PC-3 (cell line): ENCODE results near the gene OR2AK2. TPM values are rescaled to one million over a fixed set of nuclear protein-coding genes. Genes with fewer than 3 reads are reported as not detected.
A peak's percentile ranks its signal among the peaks of the same experiment; 100 is the strongest.

Experiments
- ATAC-seq: fragments of 200-7000 bp; cut with Tn5 transposase; 2 replicates; pipeline ENCODE4 v1.9.1; 2020; ENCODE audit warnings: mild to moderate bottlenecking, moderate library complexity
- BruUV-seq: library from RNA; stranded (reverse); fragments of 400-500 nt; replicated peaks from 2 replicates; lab custom pipeline; 2021; lab: Mats Ljungman, UMichigan
- CTCF ChIA-PET: fragments of 300-600 bp; sonication (Branson Sonifier 250); formaldehyde crosslinking; loops from one replicate; lab custom pipeline; 2022; ENCODE audit warnings: antibody characterized with exemption; lab: Charles Lee
- POLR2A ChIA-PET: fragments of 300-600 bp; sonication (Branson Sonifier 250); formaldehyde crosslinking; loops from one replicate; lab custom pipeline; 2022; ENCODE audit warnings: antibody characterized with exemption; ENCODE audit not compliant: unreplicated experiment; lab: Charles Lee
- DNase-seq: peaks from one replicate; pipeline ENCODE4 v3.0.0-alpha.2; 2015
- H2AFZ ChIP-seq: fragments of 300-600 bp; sonication (generic); 2 replicates; pipeline ENCODE4 v1.6.0; 2016; ENCODE audit warnings: antibody characterized with exemption, low read length
- H3F3A ChIP-seq: fragments of 300-600 bp; sonication (generic); one replicate; pipeline ENCODE4 v1.6.0; 2017; ENCODE audit warnings: antibody characterized with exemption, low read length, control low read depth, mild to moderate bottlenecking; ENCODE audit not compliant: unreplicated experiment
- H3K27ac ChIP-seq: fragments of 300-600 bp; sonication (generic); 2 replicates; pipeline ENCODE4 v1.5.1; 2016; ENCODE audit warnings: mild to moderate bottlenecking, low read length
- H3K27me3 ChIP-seq: fragments of 300-600 bp; sonication (generic); 2 replicates; pipeline ENCODE4 v1.6.1; 2016; ENCODE audit warnings: low read length, mixed read lengths
- H3K36me3 ChIP-seq: fragments of 300-600 bp; sonication (generic); 2 replicates; pipeline ENCODE4 v1.6.1; 2016; ENCODE audit warnings: low read depth, mixed run types, low read length, mixed read lengths
- H3K4me1 ChIP-seq: fragments of 300-600 bp; sonication (generic); 2 replicates; pipeline ENCODE4 v1.5.1; 2016; ENCODE audit warnings: low read length; ENCODE audit not compliant: insufficient read depth
- H3K4me2 ChIP-seq: fragments of 300-600 bp; sonication (generic); 2 replicates; pipeline ENCODE4 v1.6.0; 2016; ENCODE audit warnings: low read length
- H3K4me3 ChIP-seq: fragments of 300-600 bp; sonication (generic); 2 replicates; pipeline ENCODE4 v1.5.1; 2016; ENCODE audit warnings: mild to moderate bottlenecking, low read length, mixed read lengths
- H3K79me2 ChIP-seq: fragments of 300-600 bp; sonication (generic); 2 replicates; pipeline ENCODE4 v1.6.1; 2017; ENCODE audit warnings: low read length, mixed read lengths
- H3K9ac ChIP-seq: fragments of 300-600 bp; sonication (generic); 2 replicates; pipeline ENCODE4 v1.6.0; 2016; ENCODE audit warnings: mild to moderate bottlenecking, low read length
- H3K9me2 ChIP-seq: fragments of 300-600 bp; sonication (generic); replicated peaks from 2 replicates; pipeline ENCODE4 v1.6.1; 2016; ENCODE audit warnings: mixed run types, low read length, mixed read lengths
- H3K9me3 ChIP-seq: fragments of 300-600 bp; sonication (generic); 2 replicates; pipeline ENCODE4 v1.6.1; 2016; ENCODE audit warnings: low read length, mixed read lengths
- H4K20me1 ChIP-seq: fragments of 300-600 bp; sonication (generic); 2 replicates; pipeline ENCODE4 v1.6.1; 2016; ENCODE audit warnings: low read length, mixed read lengths
- EZH2 ChIP-seq: fragments of 300-600 bp; sonication (generic); IDR thresholded peaks from one replicate; pipeline ENCODE4 v1.6.1; 2017; ENCODE audit warnings: antibody characterized with exemption, mild to moderate bottlenecking, low read length; ENCODE audit not compliant: unreplicated experiment
- EZH2phosphoT487 ChIP-seq: fragments of 300-600 bp; sonication (generic); IDR thresholded peaks from 2 replicates; pipeline ENCODE4 v1.6.1; 2018; ENCODE audit warnings: mild to moderate bottlenecking, antibody characterized with exemption, low read length, borderline replicate concordance
- intact Hi-C: fragments of 100-400 bp; cut with micrococcal nuclease; formaldehyde crosslinking; loops from 2 replicates; pipeline ENCODE4 v1.9.0; 2023
- total RNA-seq: library from RNA; depleted of rRNA; stranded (reverse); fragments of >200 nt; gene quantifications from 2 replicates; pipeline ENCODE4 v1.2.3, GENCODE V29; 2014
- TF ChIP-seq, protein P1 (sequence below): fragments of 300-600 bp; sonication (generic); conservative IDR thresholded peaks from 2 replicates; pipeline ENCODE4 v1.5.1; 2017; ENCODE audit warnings: antibody characterized with exemption, low read depth, mild to moderate bottlenecking, low read length

OR2AK2 gene
- total RNA-seq, 1 experiment from 2014 or later, result 0.11 TPM

DNA sequence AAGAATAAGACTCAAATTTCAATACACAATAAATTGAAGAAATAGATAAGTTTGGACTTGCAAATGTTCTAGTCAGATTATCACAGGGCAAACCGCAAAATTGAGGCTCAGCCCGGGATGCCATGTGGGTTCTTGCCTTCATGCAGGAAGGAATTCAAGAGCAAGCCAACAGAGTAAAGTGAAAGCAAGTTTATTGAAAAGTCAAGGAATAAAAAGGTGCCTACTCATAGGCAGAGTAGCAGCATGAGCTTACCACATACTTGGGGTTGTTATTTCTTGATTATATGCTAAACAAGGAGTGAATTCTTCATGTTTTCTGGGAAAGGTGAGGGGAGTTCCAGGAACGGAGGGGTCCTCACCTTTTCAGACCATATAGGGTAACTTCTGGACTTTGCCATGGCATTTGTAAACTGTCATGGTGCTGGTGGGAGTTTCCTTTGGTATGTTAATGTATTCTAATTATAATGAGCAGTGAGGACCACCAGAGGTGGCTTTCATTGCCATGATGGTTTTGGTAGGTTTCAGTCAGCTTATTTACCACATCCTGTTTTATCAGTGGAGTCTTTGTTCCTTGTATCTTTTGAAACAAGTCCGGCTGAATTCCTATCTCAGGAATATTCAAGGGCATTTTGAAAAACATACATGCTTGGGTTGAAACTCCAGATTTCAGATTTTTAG, 2.0 kb upstream of the OR2AK2 start:
- H2AFZ ChIP-seq, result no peak overlapping the region

DNA sequence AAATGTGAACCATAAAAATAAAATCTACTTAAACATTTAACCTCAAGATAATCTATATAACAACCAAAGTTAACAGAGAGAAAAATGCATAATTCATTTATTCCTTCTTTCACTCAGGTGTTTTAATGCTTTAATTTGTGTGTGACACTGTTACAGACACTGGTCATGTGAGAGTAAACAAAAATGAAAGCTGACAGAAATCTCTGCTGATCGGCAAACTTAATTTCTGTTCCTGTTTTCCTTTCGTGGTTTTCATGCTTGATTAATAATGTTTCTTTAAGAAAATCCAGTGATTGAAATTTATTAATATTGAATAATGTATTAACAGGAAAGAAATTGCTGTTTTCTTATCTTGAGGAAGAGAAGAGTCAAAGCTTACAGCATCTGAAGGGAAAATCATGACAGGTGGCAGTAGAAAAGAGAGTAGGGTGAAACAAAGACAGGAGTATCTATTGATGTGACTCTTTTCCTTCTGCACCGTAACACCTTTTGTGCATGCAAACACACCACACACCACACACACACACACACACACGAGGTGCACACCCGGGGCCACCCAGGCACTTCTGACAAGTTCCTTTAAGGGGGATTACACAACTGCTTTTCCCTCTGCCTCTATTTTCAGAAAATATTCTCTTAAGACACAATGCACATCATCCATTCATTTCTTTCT, 1.6 kb downstream of the OR2AK2 start:
- H3K27me3 ChIP-seq, result no peaks in the 10 kb centered on the region
- H2AFZ ChIP-seq, result peak overlapping the region; percentile 16; the same call in 1 of the 2 replicates
- POLR2A ChIA-PET, result no interaction called here
- no peak overlapping the region for H3K27ac ChIP-seq
- intact Hi-C loops, result no loop called here
- H3K9me2 ChIP-seq, result no peaks in the 10 kb centered on the region
- no peak for DNase-seq
- H3K9me3 ChIP-seq, result no peaks in the 10 kb centered on the region
- no peaks in the 10 kb centered on the region for H3K36me3 ChIP-seq
- no peak overlapping the region for H3K4me3 ChIP-seq
- TF ChIP-seq EZH2 (no peak), EZH2phosphoT487 (no peak)
- TF ChIP-seq, protein P1, sequence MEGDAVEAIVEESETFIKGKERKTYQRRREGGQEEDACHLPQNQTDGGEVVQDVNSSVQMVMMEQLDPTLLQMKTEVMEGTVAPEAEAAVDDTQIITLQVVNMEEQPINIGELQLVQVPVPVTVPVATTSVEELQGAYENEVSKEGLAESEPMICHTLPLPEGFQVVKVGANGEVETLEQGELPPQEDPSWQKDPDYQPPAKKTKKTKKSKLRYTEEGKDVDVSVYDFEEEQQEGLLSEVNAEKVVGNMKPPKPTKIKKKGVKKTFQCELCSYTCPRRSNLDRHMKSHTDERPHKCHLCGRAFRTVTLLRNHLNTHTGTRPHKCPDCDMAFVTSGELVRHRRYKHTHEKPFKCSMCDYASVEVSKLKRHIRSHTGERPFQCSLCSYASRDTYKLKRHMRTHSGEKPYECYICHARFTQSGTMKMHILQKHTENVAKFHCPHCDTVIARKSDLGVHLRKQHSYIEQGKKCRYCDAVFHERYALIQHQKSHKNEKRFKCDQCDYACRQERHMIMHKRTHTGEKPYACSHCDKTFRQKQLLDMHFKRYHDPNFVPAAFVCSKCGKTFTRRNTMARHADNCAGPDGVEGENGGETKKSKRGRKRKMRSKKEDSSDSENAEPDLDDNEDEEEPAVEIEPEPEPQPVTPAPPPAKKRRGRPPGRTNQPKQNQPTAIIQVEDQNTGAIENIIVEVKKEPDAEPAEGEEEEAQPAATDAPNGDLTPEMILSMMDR, result no peak
- H3K9ac ChIP-seq, result no peak overlapping the region
- no peaks in the 10 kb centered on the region for H4K20me1 ChIP-seq
- BruUV-seq, result no TSS peak
- H3K4me2 ChIP-seq, result peak overlapping the region; percentile 9; the same call in 1 of the 2 replicates
- H3F3A ChIP-seq, result no peaks in the 10 kb centered on the region
- peaks cover 6% of the 10 kb centered on the region for H3K4me1 ChIP-seq
- ATAC-seq, result no peak
- no peaks in the 10 kb centered on the region for H3K79me2 ChIP-seq
- CTCF ChIA-PET, result no interaction called here

More for the DNA sequence above, 2.0 kb upstream of the OR2AK2 start:
- CTCF ChIA-PET, result no interaction called here
- Histone ChIP-seq H3F3A (no peaks in the 10 kb centered on the region), H3K79me2 (no peaks in the 10 kb centered on the region), H3K27ac (no peak overlapping the region), H3K4me1 (peaks cover 11% of the 10 kb centered on the region), H3K4me3 (no peak overlapping the region), H3K9me2 (no peaks in the 10 kb centered on the region), H4K20me1 (no peaks in the 10 kb centered on the region), H3K9ac (no peak overlapping the region), H3K36me3 (no peaks in the 10 kb centered on the region), H3K4me2 (no peak overlapping the region), H3K27me3 (no peaks in the 10 kb centered on the region), H3K9me3 (no peaks in the 10 kb centered on the region)
- DNase-seq (no peak), ATAC-seq (no peak)
- intact Hi-C loops, result no loop called here
- POLR2A ChIA-PET, result no interaction called here
- BruUV-seq, result no TSS peak
- TF ChIP-seq EZH2phosphoT487, result no peak
- TF ChIP-seq, protein P1, result no peak
- TF ChIP-seq EZH2, result no peak

DNA sequence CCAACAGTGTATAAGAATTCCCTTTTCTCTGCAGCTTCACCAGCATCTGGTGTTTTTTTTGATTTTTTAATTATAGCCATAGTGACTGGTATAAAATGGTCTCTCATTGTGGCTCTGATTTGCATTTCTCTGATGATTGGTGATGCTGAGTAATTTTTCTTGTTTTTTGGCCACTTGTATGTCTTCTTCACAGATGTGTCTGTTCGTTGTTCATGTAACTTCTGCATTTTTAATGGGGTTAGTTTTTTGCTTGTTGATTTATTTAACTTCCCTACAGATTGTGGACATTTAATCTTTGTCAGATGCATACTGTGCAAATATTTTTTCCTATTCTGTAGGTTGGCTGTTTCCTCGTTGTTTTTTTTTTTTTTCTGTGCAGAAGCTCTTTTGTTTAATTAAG, 28.0 kb downstream of the OR2AK2 start:
- ATAC-seq (no peak), DNase-seq (no peak)
- no peak overlapping the region for H3K4me3 ChIP-seq
- H3K9ac ChIP-seq, result no peak overlapping the region
- H3K4me2 ChIP-seq, result no peak overlapping the region
- H3K9me3 ChIP-seq, result no peaks in the 10 kb centered on the region
- intact Hi-C loops, result no loop called here
- H3K4me1 ChIP-seq, result no peaks in the 10 kb centered on the region
- ChIA-PET CTCF (no interaction called here), POLR2A (no interaction called here)
- H4K20me1 ChIP-seq, result no peaks in the 10 kb centered on the region
- no TSS peak for BruUV-seq
- no peaks in the 10 kb centered on the region for H3K9me2 ChIP-seq
- H3K27ac ChIP-seq, result no peak overlapping the region
- no peak overlapping the region for H2AFZ ChIP-seq
- H3F3A ChIP-seq, result no peaks in the 10 kb centered on the region
- no peaks in the 10 kb centered on the region for H3K79me2 ChIP-seq
- no peaks in the 10 kb centered on the region for H3K27me3 ChIP-seq
- H3K36me3 ChIP-seq, result no peaks in the 10 kb centered on the region
- TF ChIP-seq, protein P1, result no peak
- no peak for TF ChIP-seq EZH2
- TF ChIP-seq EZH2phosphoT487, result no peak
